Uterus (tissue), 4 donors: ENCODE results near the gene PKP4. TPM values are rescaled to one million over a fixed set of nuclear protein-coding genes. Genes with fewer than 3 reads are reported as not detected.
A peak's percentile ranks its signal among the peaks of the same experiment; 100 is the strongest.

Experiments
- DNase-seq, 2 donors: peaks; one replicate each; pipeline ENCODE4 v3.0.0-alpha.2; 2019 to 2020
- H3K27ac ChIP-seq, 2 donors: fragments of 200-600 bp; sonication (generic); 1 replicate in 1 of 2; 2 replicates in 1 of 2; pipeline ENCODE4 v1.5.1; 2016 to 2018
- H3K27me3 ChIP-seq, 2 donors: fragments of 200-600 bp; sonication (generic); one replicate each; pipeline ENCODE4 v1.5.1; 2018 to 2019; ENCODE audit warnings: control low read depth in 1 of 2
- H3K36me3 ChIP-seq, 2 donors: fragments of 200-600 bp; sonication (generic); one replicate each; pipeline ENCODE4 v1.5.1; 2019; ENCODE audit warnings: control low read depth in 1 of 2
- H3K4me1 ChIP-seq, 2 donors: fragments of 200-600 bp; sonication (generic); one replicate each; pipeline ENCODE4 v1.5.1; 2018 to 2019; ENCODE audit warnings: control low read depth in 1 of 2
- H3K4me3 ChIP-seq, 2 donors: fragments of 200-600 bp; sonication (generic); 1 replicate in 1 of 2; 2 replicates in 1 of 2; pipeline ENCODE4 v1.5.1; 2018 to 2019; ENCODE audit warnings: mild to moderate bottlenecking in 1 of 2
- H3K9me3 ChIP-seq, 2 donors: fragments of 200-600 bp; sonication (generic); one replicate each; pipeline ENCODE4 v1.5.1; 2019; ENCODE audit warnings: control low read depth in 1 of 2
- CTCF ChIP-seq, 4 experiments: fragments of 200-600 bp in 2 of 4; fragments of 450-650 bp in 2 of 4; sonication (generic) in 2 of 4; IDR thresholded peaks; one replicate each; pipeline ENCODE4 v1.5.1; 2016 to 2019; ENCODE audit warnings: antibody characterized with exemption in 4 of 4, mild to moderate bottlenecking in 2 of 4, moderate library complexity in 1 of 4
- POLR2A ChIP-seq, 2 donors: fragments of 450-650 bp; IDR thresholded peaks; one replicate each; pipeline ENCODE4 v1.6.1; 2016; ENCODE audit warnings: antibody characterized with exemption in 2 of 2, mild to moderate bottlenecking in 1 of 2, moderate library complexity in 1 of 2
- intact Hi-C: fragments of 100-400 bp; cut with DNase I; formaldehyde crosslinking; loops from one replicate; pipeline ENCODE4 v1.15.1; 2023; ENCODE audit warnings: low total_unique reads
- total RNA-seq, 4 donors: library from RNA; depleted of rRNA in 3 of 4; stranded (reverse); fragments of >200 nt in 3 of 4; gene quantifications; one replicate each; pipeline versions ENCODE4 v1.1.0 to v1.2.4, GENCODE V29; 2014 to 2023
- donor health status: DM: yes; HTN: yes; CAD: no.

PKP4 gene, protein sequence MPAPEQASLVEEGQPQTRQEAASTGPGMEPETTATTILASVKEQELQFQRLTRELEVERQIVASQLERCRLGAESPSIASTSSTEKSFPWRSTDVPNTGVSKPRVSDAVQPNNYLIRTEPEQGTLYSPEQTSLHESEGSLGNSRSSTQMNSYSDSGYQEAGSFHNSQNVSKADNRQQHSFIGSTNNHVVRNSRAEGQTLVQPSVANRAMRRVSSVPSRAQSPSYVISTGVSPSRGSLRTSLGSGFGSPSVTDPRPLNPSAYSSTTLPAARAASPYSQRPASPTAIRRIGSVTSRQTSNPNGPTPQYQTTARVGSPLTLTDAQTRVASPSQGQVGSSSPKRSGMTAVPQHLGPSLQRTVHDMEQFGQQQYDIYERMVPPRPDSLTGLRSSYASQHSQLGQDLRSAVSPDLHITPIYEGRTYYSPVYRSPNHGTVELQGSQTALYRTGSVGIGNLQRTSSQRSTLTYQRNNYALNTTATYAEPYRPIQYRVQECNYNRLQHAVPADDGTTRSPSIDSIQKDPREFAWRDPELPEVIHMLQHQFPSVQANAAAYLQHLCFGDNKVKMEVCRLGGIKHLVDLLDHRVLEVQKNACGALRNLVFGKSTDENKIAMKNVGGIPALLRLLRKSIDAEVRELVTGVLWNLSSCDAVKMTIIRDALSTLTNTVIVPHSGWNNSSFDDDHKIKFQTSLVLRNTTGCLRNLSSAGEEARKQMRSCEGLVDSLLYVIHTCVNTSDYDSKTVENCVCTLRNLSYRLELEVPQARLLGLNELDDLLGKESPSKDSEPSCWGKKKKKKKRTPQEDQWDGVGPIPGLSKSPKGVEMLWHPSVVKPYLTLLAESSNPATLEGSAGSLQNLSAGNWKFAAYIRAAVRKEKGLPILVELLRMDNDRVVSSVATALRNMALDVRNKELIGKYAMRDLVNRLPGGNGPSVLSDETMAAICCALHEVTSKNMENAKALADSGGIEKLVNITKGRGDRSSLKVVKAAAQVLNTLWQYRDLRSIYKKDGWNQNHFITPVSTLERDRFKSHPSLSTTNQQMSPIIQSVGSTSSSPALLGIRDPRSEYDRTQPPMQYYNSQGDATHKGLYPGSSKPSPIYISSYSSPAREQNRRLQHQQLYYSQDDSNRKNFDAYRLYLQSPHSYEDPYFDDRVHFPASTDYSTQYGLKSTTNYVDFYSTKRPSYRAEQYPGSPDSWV
- total RNA-seq: 100 to 1,000 TPM in 1 of 4 donors, 10 to 100 TPM in 3; 35.6 to 122 (median 60.6) TPM

GRCh38 chr2:158456309-158457066 lies at the start of gene PKP4, which contains the start of gene CCDC148:
PKP4 (plus strand) TSS chr2:158456952; CDS start chr2:158533185, 76,233 bp downstream.
CCDC148 (minus strand) TSS chr2:158456753; CDS start chr2:158456439, 314 bp downstream.
- Histone ChIP-seq H3K27ac (peak within 1 kb of the TSS; percentile 90), H3K36me3 (no peaks in the 10 kb centered on the region), H3K9me3 (no peaks in the 10 kb centered on the region), H3K4me3 (peak within 1 kb of the TSS; percentile 57 to 89), H3K27me3 (no peaks in the 10 kb centered on the region), H3K4me1 (no peaks in the 10 kb centered on the region)
- intact Hi-C loops: no loop called here
- peak; percentile 87 to 88 for DNase-seq
- TF ChIP-seq CTCF (IDR thresholded peaks at IDR 0.05): peak in 2 of 4 experiments; percentile 19 to 30
- peak; percentile 65 to 72 for TF ChIP-seq POLR2A (IDR thresholded peaks at IDR 0.05)

- Histone ChIP-seq H3K27me3 (no peaks in the 10 kb centered on the region), H3K27ac (no peak overlapping the region), H3K36me3 (no peaks in the 10 kb centered on the region), H3K9me3 (peaks cover 0 to 5% of the 10 kb centered on the region in 2 donors), H3K4me3 (no peak overlapping the region), H3K4me1 (no peaks in the 10 kb centered on the region)
- TF ChIP-seq CTCF (IDR thresholded peaks at IDR 0.05) (no peak), POLR2A (IDR thresholded peaks at IDR 0.05) (no peak)
- no peak for DNase-seq
- intact Hi-C loops: no loop called here
Measured at GRCh38 chr2:158407031-158407430, 49.7 kb upstream of the PKP4 start.

DNA sequence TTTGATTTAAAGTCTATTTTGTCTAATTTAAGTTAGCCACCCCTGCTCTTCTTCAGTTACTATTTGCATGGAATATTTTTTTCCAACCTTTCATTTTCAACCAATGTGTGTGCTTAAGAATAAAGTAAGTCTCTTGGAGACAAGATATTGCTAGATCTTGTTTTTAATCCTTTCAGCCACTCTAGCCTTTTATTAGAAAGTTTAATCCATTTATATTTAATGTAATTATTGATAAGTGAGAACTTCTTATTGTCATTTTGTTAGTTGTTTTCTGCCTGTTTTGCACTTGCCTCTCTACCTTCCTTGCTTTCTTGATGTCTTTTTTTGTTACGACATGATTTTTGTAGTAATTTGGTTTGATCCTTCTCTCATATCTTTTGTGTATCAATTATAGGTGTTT lies 46.6 kb upstream of the PKP4 start:
- no peak for DNase-seq
- no peaks in the 10 kb centered on the region for H3K27me3 ChIP-seq
- TF ChIP-seq CTCF (IDR thresholded peaks at IDR 0.05) (no peak), POLR2A (IDR thresholded peaks at IDR 0.05) (no peak)
- H3K4me3 ChIP-seq: no peak overlapping the region
- H3K36me3 ChIP-seq: no peaks in the 10 kb centered on the region
- H3K27ac ChIP-seq: no peak overlapping the region
- intact Hi-C loops: no loop called here
- H3K9me3 ChIP-seq: peaks cover 0 to 10% of the 10 kb centered on the region in 2 donors
- H3K4me1 ChIP-seq: no peaks in the 10 kb centered on the region

- intact Hi-C loops: no loop called here
- Histone ChIP-seq H3K27me3 (no peaks in the 10 kb centered on the region), H3K4me3 (no peak overlapping the region), H3K9me3 (peaks cover 0 to 24% of the 10 kb centered on the region in 2 donors), H3K36me3 (no peaks in the 10 kb centered on the region), H3K27ac (no peak overlapping the region), H3K4me1 (no peaks in the 10 kb centered on the region)
- TF ChIP-seq POLR2A (IDR thresholded peaks at IDR 0.05) (no peak), CTCF (IDR thresholded peaks at IDR 0.05) (no peak)
- DNase-seq: no peak
Measured at GRCh38 chr2:158411748-158412147, 45.0 kb upstream of the PKP4 start.
